HG03175 (cell line): ENCODE measurements around the gene HCLS1.

Experiments
- ATAC-seq: cut with Tn5 transposase; IDR thresholded peaks from one replicate; pipeline ENCODE4 v1.9.1; 2021; ENCODE audit warnings: mild to moderate bottlenecking, moderate library complexity; ENCODE audit not compliant: unreplicated experiment

The HCLS1 gene

GRCh38 chr3:121658716-121659435, 1.8 kb downstream of the HCLS1 start:
- ATAC-seq: no peak

DNA sequence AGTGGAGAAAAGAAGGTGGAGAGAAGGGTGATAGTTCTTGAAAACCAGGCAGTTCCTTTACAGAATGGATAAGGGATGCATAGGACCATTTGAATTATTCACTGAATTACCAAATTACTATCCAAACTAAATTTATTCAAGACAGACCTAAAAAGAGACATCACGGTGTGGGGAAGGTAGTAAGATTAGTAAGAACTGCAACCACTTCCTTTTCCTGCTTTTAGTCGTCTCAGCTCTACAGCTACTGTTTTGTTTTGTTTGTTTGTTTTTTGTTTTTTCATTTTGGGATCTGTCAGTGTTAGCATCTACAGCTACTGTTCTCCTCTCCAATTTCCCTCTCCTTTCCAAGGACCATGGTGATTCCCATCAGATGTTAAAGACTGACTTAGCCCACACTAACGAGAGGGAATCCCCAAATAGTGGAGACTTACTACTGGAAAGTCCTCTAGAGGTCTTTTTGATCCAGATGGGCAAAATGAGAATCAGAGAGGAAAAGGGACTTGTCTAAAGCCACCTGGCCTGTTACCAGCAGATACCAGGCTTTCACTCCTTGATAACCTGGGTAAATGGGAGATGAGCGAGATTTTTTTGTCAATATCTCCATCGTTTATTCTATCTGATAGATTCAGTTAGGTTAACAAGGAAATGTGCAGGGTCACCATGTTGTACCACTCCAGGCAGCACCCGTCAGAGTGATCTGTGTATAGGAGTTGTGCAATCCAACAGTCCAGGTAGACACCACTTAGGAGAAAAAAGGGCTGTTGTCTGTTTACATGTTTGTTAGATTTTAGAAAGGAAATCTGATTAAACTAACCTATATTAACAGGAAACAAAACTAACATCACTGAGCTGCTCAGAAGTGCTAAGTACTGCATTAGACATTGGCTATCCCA, 6.0 kb downstream of the HCLS1 start:
- peak; percentile 46 for ATAC-seq

DNA sequence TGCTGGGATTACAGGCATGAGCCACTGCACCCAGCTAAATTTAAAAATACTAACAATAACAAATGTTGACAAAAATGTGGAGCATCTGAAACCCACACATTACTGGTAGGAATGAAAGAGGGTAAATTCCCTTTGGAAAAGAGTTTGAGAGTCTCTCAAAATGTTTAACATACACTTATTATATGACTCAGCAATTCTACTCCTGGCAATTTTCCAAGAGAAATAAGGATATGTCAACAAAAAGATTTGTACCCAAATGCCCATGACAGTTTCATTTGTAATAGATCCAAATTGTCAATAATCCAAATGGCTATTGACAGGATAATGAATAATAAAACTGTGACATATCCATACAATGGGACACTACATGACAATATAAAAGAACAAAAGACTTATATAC, 9.0 kb downstream of the HCLS1 start:
- no peak for ATAC-seq

DNA sequence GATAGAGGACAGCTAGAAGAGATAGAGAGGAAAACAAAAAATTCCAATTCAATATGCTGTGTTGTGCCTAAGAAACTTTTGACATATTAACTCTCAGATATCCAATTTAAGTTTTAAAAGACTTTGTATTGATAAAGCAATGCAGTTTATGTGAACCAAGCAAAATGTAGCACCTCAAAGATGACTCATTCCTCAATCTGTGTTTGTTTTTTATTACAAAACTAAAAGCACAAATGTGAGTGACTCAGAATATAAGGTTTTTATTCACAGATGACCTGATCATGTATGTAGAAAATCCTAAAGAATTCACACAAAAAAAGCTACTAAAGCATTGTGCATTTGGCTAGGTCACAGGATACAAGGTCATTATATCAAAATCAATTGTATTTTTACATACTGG, 11.1 kb downstream of the HCLS1 start:
- ATAC-seq: no peak

GRCh38 chr3:121648219-121648958, 12.3 kb downstream of the HCLS1 start:
- ATAC-seq: no peak

- no peak for ATAC-seq
Measured at GRCh38 chr3:121645054-121645453, 15.6 kb downstream of the HCLS1 start.

DNA sequence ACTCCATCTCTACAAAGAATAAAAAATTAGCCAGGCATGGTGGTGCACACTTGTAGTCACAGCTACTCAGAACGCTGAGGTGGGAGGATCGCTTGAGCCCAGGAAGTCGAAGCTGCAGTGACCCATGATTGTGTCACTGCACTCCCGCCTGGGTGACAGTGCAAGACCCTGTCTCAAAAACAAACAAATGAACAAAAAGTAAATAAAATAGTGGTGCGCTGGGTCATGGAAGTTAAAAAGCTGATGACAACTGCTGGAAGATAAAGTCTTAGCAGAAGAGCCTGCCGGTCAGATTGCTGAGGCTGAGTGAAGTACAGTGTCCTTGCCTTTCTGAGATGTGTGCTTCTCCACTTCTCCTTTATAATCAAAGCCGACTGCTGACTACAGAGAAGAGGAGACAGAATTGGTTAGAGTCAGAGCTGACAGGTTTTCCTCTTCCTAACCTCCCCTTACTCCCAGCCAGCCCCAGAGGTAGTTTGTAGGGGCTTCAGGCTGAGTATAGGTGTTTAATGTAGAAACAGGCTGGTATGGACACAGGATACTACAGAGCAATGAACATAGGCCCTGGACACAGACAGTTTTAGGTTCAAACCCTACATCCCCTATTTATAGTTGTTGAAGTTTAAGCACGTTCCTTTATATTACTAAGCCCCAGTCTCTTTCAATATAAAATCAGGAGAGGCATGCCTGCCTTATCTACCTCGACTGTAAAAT, 17.9 kb downstream of the HCLS1 start:
- no peak for ATAC-seq

DNA sequence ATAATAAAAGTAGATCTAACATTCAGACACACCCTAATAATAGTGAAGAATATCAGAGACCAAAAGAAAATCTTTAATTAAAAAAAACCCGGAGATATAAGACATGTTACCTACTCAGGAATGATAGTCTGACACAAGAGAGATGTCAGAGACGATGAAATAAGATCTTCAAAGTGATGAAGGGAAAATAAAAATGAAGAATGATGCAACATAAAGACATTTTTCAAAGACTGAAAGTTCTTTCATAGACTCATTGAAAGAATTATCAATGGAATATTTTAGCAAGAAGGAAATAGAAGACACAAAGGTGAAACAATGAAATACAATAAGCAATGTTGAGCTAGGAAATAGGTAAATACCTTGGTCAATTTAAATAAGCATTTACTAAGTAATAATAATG, 19.6 kb downstream of the HCLS1 start:
- ATAC-seq: no peak

- ATAC-seq: no peak
Measured at GRCh38 chr3:121637922-121638321, 22.8 kb downstream of the HCLS1 start.

GRCh38 chr3:121630355-121630754, 30.3 kb downstream of the HCLS1 start:
- no peak for ATAC-seq

- ATAC-seq: no peak
Measured at GRCh38 chr3:121629601-121630000, 31.1 kb downstream of the HCLS1 start.

GRCh38 chr3:121627622-121628021, 33.1 kb downstream of the HCLS1 start:
- no peak for ATAC-seq

- ATAC-seq: no peak
Measured at GRCh38 chr3:121627211-121627610, 33.5 kb downstream of the HCLS1 start.

DNA sequence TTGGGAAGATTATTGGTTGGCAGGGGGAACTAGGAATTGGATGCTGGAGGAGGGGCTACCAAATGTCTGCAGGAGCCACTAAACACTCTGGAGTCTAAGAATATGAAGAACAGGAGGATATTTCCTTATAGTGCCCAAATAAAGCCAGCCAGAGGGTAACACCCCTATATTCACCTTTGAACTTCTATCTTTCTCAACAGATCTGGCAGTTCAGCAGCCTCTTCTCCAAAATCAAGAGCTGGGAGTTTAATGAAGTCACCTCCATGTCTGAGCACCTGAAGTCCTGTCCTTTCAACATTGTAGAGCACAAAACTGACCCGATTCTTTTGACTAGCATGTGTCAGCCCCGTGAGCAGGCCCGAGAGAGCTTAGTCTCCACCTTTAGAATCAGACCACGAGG, 34.2 kb downstream of the HCLS1 start:
- no peak for ATAC-seq

DNA sequence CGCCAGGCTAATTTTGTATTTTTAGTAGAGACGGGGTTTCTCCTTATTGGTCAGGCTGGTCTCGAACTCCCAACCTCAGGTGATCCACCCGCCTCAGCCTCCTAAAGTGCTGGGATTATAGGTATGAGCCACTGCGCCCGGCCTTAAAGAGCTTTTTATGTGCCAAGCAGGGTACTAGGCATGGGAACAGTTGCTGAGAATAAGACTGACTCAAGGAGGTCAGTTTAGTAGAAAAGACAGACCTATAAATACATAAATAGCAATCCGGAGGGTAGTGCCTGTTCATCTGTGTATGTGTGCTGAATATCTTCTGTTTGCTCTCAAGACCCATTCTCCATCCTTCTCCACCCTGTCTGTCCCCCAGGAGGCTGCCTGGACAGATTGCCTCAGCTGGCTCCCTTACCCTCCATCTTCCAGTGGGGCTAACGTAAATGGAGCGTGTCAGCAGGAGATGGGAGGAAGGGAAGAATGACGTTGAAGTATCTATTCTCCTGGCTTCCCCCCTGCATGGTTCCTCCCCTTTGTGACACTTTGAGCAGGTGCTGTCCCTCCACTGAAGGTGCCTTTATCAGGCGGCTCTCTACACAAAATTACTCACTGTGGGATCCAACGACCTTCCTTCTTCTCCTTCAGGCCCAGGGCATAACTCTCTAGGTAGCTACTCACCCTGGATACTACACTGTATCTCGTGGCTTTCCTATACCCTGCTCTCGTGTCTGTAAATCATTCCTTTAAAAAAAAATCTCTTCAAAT, 36.4 kb downstream of the HCLS1 start:
- no peak for ATAC-seq

GRCh38 chr3:121621491-121621890, 39.2 kb downstream of the HCLS1 start:
- no peak for ATAC-seq

DNA sequence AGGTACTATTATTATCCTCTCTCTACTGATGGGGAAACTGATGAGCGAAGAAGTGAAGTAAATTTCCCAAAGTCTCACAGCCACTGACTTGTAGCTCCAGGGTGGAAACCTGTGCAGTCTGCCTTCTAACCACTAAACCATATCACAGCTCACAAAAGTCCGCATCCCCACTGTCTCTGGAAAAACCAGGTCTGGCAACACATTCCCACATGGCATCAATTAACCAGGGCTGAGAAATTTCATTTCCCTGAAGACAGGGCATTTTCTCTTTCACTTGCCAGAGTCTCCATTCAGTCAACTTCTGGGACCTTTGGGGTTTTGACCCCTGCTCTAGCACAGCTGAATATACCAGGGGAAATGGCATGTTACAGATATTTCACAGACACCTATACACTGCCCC, 41.0 kb downstream of the HCLS1 start:
- no peak for ATAC-seq

DNA sequence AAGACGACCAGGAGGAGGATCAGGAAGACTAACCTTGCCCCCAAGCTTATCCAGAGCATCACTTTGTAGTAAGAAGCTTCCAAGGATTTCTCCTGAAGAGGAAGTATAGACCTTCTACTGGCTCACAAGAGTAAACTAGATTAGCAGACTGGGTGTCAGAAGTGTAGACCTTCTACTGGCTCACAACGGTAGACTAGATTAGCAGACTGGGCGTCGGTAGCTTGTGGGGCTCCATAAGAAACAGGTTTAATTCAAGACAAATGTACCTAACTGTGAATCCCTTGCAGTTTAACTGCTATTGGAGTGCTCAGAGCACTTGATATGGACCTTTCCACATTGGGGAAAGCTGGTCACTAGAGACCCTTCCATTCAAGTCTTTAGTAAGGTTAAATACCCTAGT, 54.6 kb downstream of the HCLS1 start:
- no peak for ATAC-seq

- no peak for ATAC-seq
Measured at GRCh38 chr3:121604759-121605158, 55.9 kb downstream of the HCLS1 start.

GRCh38 chr3:121601212-121601812, 59.4 kb downstream of the HCLS1 start:
- ATAC-seq: no peak
